ENCODE results near the gene TTF2. TPM values are rescaled to one million over a fixed set of nuclear protein-coding genes. Genes with fewer than 3 reads are reported as not detected.

Gene TTF2
- total and polyA plus RNA-seq, 7 donors = 3.6 to 19.3 (median 8.6) TPM

- Histone ChIP-seq H3K36me3 (no peaks in the 10 kb centered on the region), H3K9me3 (no peaks in the 10 kb centered on the region), H3K27ac (no peak overlapping the region), H3K4me1 (no peaks in the 10 kb centered on the region), H3K4me3 (no peak overlapping the region), H3K27me3 (no peaks in the 10 kb centered on the region)
- intact Hi-C loops (cut with DNase I) = no loop called here
- WGBS, 2 donors = 89 to 94% methylated on average over 3 of the region's 3 CpGs
- no peak for DNase-seq
- TF ChIP-seq POLR2AphosphoS5 (IDR thresholded peaks at IDR 0.05) (no peak), EP300 (IDR thresholded peaks at IDR 0.05) (no peak), CTCF (IDR thresholded peaks at IDR 0.05) (no peak), POLR2A (IDR thresholded peaks at IDR 0.05) (no peak)
Observed at GRCh38 chr1:117143871-117144270, 83.7 kb downstream of the TTF2 start.

- TF ChIP-seq POLR2AphosphoS5 (IDR thresholded peaks at IDR 0.05) (no peak), CTCF (IDR thresholded peaks at IDR 0.05) (no peak), POLR2A (IDR thresholded peaks at IDR 0.05) (no peak), EP300 (IDR thresholded peaks at IDR 0.05) (no peak)
Observed at GRCh38 chr1:117146072-117146471, 85.9 kb downstream of the TTF2 start.

GRCh38 chr1:117146575-117147340 lies 86.6 kb downstream of the TTF2 start:
- Histone ChIP-seq H3K4me3 (no peak overlapping the region), H3K36me3 (no peaks in the 10 kb centered on the region), H3K9me3 (no peaks in the 10 kb centered on the region), H3K4me1 (no peaks in the 10 kb centered on the region), H3K27me3 (no peaks in the 10 kb centered on the region), H3K27ac (no peak overlapping the region)
- intact Hi-C loops (cut with DNase I) = no loop called here
- TF ChIP-seq POLR2AphosphoS5 (IDR thresholded peaks at IDR 0.05) (no peak), POLR2A (IDR thresholded peaks at IDR 0.05) (no peak), EP300 (IDR thresholded peaks at IDR 0.05) (no peak), CTCF (IDR thresholded peaks at IDR 0.05) (no peak)
- WGBS, 2 donors = 80 to 81% methylated on average over 8 of the region's 8 CpGs
- no peak for DNase-seq

More at GRCh38 chr1:117146072-117146471, 85.9 kb downstream of the TTF2 start:
- H3K27ac ChIP-seq = no peak overlapping the region
- no peaks in the 10 kb centered on the region for H3K4me1 ChIP-seq
- 89 to 90% methylated on average over 2 of the region's 2 CpGs for WGBS, 2 donors
- no peak overlapping the region for H3K4me3 ChIP-seq
- H3K27me3 ChIP-seq = no peaks in the 10 kb centered on the region
- intact Hi-C loops (cut with DNase I) = no loop called here
- no peak for DNase-seq
- H3K9me3 ChIP-seq = no peaks in the 10 kb centered on the region
- no peaks in the 10 kb centered on the region for H3K36me3 ChIP-seq

- Histone ChIP-seq H3K27me3 (no peaks in the 10 kb centered on the region), H3K36me3 (no peaks in the 10 kb centered on the region), H3K4me1 (no peaks in the 10 kb centered on the region), H3K27ac (no peak overlapping the region), H3K4me3 (no peak overlapping the region), H3K9me3 (no peaks in the 10 kb centered on the region)
- DNase-seq = no peak
- 66 to 71% methylated on average over 4 of the region's 4 CpGs for WGBS, 2 donors
- intact Hi-C loops (cut with DNase I) = no loop called here
- TF ChIP-seq POLR2AphosphoS5 (IDR thresholded peaks at IDR 0.05) = no peak
- TF ChIP-seq CTCF (IDR thresholded peaks at IDR 0.05) = no peak
- TF ChIP-seq EP300 (IDR thresholded peaks at IDR 0.05) = no peak
- TF ChIP-seq POLR2A (IDR thresholded peaks at IDR 0.05) = no peak
Observed at GRCh38 chr1:117147341-117147831, 87.3 kb downstream of the TTF2 start.

Measured in sigmoid colon (tissue), 7 donors.